Stimulated activated CD8-positive, alpha-beta memory T cell treated with anti-CD3 and anti-CD28 coated beads, Interleukin-7, amount 100 ng/mL, for 48 hours (primary cell): ENCODE measurements around the gene RAVER2.
"Not testable (repeated sequence)": the region's sequence is repeated elsewhere in the genome, so short reads cannot be mapped to it uniquely, and the experiment has no call there.

Source experiments
- DNase-seq, 2 donors: peaks; one replicate each; pipeline ENCODE4 v3.0.0-alpha.2; 2020; ENCODE audit warnings: low read depth in 1 of 2; ENCODE audit errors: extremely low read depth in 1 of 2

Gene RAVER2

DNA sequence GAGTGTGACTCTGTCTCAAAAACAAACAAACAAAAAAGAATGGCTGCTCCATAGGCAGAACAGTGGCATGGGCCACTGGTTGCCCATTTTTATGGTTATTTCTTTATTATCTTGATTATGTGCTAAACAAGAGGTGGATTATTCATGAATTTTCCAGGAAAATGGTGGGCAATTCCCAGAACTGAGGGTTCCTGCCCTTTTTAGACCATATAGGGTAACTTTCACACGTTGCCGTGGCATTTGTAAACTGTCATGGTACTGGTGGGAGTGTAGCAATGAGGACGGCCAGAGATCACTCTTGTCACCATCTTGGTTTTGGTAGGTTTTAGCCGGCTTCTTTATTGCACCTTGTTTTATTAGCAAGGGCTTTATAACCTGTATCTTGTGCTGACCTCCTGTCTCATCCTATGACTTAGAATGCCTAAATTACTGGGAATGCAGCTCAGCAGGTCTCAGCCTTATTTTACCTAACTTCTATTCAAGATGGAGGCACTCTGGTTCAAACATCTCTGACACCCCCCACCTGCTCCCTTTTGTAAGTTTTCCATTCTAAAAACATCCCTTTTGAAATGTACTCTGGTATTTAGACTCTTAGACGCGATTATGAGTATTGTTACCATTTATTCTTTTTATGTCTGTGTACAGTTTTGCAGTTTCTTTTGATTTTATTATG is 57.1 kb downstream of the RAVER2 start:
- DNase-seq, result no peak

DNA sequence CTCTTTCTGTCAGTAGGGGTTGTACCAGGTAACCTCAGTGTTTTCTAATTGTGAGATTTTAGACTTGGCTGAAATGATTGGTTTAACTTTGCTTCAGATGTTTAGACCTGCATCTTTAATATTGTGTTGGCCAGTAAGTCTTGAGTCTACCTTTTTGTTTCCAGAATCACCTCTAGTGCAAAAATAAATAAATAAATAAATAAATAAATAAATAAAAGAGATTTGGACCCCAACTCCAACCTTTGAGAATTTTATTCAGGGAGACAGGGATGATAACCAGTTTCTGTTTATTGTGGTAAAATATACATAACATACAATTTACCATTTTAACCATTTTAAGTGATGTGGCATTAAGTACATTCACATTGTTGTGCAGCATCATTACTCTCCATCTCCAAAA is 64.4 kb downstream of the RAVER2 start:
- no peak for DNase-seq

DNA sequence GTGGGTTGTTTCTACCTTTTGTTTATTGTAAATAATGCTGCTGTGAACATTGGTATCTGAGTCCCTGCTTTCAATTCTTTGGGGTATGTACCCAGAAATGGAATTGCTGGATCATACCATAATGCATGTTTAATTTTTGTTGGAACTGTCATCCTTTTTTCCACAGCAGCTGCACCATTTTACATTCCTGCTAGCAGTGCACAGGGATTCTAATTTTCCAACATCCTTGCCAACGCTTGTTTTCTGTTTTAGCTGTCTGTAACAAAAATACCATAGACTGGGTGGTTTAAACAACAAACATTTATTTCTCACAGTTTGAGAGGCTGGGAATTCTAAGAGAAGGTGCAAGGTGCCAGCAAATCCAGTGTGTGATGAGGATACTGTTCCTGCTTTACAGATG is 65.1 kb downstream of the RAVER2 start:
- DNase-seq, result no peak

DNA sequence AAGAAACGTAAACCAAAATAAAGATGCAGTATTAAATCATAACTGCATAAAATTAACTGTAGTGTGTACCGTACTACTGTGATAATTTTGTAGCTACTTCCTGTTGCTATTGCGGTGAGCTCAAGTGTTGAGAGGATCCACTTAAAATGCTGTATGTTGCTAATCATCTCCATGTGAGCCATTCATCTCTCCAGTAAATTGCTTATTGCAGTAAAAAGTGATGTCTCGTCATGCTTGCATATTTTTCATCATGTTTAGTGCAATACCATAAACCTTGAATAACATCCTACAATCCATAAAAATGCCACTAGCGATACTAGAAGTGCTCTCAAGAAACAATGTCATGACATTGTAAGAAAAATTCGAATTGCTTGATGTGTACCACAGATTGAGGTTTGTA is 66.3 kb downstream of the RAVER2 start:
- DNase-seq, result no peak

DNA sequence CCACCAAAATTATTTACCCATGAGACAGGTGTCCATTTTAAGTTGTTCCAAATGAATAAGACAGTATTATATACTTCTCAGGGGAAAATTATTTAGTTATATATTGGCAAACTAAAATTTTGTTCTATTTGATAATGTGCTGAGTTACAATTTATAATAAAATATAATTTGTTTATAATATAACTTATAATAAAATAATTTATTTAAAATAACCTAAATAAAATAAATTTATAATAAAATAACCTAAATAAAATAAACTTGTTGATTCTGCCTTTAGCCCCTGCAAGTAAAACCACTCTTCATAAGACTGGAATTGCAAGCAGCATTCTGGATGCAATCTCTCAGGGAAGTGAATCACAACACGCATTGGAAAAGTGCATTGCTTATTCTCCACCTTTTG is 69.6 kb downstream of the RAVER2 start:
- no peak for DNase-seq

- not testable (repeated sequence) for DNase-seq
Measured at GRCh38 chr1:64817364-64817763, 72.5 kb downstream of the RAVER2 start.

- DNase-seq, result not testable (repeated sequence)
Measured at GRCh38 chr1:64820572-64820971, 75.7 kb downstream of the RAVER2 start.

- DNase-seq, result no peak
Measured at GRCh38 chr1:64822621-64823020, 77.7 kb downstream of the RAVER2 start.

DNA sequence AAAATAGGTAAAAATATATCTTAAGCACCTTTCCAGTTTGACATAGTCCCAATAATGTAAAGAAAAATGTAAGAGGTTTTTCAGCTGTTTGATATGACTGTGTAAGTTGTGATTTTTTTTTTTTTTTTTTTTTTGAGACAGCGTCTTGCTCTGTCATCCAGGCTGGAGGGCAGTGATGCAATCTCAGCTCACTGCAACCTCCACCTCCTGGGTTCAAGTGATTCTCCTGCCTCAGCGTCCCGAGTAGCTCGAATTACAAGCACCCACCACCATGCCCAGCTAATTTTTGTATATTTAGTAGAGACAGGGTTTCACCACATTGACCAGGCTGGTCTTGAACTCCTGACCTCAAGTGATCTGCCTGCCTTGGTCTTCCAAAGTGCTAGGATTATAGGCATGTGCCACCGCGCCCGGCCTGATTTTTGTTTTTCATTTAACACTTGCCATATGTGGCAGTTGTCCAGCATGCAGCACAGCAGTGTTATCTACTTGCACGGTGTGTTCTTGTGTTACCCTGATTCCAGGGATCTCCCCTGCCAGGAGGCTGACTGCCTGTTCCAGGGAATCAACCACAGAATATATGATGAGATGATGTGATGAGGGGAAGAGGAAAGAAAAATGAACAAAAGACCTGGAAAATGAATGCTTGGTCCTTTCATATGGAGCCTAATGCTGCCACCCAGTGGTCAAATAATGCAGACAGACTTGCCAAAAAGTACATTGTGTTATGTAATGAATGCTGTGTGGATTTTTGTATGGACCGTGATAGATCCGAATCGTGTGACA is 79.0 kb downstream of the RAVER2 start:
- peak in 1 of 2 donors; percentile 26 for DNase-seq

GRCh38 chr1:64826991-64827390 is 82.1 kb downstream of the RAVER2 start:
- no peak for DNase-seq

GRCh38 chr1:64828829-64829228 is 84.0 kb downstream of the RAVER2 start:
- DNase-seq, result no peak

GRCh38 chr1:64829411-64830029 is 84.6 kb downstream of the RAVER2 start:
- DNase-seq, result no peak

- DNase-seq, result no peak
Measured at GRCh38 chr1:64830030-64830651, 85.3 kb downstream of the RAVER2 start.

DNA sequence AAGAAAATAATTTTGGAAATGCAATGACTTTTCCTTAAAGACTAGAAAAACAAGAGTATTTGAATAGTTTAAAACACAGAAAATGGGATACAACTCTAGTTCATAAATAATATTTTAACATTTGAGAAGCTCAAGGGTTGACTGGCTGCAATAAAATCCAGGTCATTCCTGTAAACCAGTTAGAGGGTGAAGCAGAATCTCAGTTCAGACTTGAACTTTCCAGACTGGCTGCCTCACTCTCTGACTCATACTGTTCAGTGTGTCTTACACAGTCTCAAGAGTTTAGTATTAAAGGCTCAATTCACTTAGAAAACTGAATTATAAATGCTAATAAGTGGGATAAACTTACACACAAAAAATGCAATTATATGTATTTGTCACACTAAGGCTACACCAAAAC is 89.9 kb downstream of the RAVER2 start:
- DNase-seq, result no peak

GRCh38 chr1:64836802-64837201 is 91.9 kb downstream of the RAVER2 start:
- no peak for DNase-seq

- DNase-seq, result no peak
Measured at GRCh38 chr1:64838486-64838885, 93.6 kb downstream of the RAVER2 start.

DNA sequence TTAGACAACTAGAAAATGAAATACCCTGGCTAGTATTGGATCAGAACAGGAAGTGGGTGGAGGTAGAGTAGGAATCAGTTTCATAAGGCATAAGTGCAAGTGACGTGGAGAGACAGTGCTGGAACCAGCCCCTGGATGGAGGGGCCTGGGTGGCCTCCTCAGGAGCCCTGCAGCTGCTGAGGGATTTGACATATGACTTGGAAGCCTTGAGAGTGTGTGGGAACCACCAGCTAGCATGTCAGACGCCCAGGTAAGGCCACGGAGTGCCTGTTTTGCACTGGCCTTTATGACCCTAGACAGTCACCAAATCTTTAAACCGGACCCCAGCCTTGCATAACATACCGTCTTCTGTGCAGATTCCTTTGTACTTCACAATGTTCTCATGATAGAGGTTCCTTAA is 94.4 kb downstream of the RAVER2 start:
- DNase-seq, result no peak

DNA sequence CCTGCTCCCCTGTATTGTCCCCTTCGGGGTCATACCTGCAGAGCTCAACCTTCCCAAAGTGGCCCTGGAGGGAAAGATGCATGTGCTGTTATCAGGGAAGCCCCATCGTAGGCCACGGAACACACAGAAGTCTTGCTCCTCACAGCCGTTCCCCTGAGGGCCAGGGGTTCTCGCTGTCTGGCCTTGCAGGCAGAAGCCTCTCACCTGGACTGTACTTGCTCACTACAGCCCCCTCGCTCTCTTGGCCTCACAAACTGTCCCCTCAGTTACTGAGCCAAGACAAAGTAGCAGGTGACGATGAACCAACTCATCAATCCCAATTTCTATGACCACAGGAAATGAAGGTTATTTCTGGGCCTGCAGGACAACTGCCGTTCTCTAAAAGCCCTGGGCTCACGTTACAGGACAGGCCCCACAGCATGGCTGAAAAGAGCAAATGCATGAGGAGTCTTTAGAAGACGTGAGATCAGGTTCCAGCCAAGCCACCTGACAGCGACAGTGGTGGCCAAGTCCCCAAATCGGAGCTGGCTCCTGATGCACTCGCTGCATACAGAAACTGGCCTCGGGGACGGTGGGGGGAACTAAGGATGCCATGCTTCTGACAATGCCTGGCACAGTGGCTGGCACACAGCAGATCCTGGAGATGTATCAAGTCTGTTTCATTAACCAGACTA is 95.0 kb downstream of the RAVER2 start:
- no peak for DNase-seq

DNA sequence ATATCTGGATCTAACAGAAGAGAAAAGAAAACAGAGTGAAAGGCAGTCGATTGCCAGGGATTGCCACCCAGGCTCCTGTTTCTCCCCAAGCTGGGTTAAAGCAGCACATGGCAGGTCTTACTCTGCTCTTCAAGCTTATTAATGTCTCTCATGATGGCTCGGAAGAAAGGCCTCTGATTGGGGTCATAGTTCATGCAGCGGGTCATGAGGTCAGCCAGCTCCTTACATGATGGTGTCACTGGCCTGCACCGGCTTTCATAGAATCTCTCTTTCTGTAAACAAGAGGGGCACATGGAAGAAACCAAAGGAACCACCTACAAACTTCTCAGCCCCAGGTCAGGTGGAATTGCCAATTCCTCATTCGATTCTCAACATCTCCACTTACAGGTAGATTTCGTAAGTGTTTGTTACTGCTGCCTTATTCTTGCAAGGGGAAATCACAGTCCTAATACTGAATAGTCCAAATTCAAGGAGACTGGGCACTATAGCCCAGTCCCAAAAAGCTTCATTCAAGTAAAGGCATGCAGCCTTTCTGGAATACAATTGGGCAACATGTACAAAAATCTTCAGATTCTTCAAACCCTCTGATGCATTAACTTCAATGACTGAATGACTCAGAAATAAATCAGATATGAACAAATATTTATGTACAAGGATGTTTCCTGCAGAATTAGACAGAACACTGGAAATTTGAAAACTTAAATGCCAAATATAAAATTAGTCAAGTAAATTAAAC is 96.6 kb downstream of the RAVER2 start:
- DNase-seq, result no peak

DNA sequence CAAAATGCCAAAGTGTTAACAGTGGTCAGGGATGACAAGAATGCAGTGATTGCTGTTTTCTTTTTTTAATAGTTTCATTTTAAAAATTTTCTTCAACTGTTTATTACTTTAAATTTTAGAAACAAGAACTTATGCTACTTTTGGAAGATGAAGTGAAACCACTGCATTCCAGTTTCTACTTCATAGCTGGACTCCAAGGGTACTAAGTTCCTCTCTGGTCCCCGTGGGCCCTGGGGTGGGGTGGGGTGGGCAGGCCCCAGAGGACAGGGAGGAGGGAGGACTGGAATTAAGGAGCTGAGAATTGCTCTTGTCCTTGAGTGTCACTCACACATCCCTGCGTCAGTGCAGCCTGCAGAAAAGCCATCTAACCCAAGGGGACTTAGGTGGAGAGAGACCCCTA is 97.3 kb downstream of the RAVER2 start:
- DNase-seq, result no peak
